ENCODE data around the gene PMIS2.

DNA sequence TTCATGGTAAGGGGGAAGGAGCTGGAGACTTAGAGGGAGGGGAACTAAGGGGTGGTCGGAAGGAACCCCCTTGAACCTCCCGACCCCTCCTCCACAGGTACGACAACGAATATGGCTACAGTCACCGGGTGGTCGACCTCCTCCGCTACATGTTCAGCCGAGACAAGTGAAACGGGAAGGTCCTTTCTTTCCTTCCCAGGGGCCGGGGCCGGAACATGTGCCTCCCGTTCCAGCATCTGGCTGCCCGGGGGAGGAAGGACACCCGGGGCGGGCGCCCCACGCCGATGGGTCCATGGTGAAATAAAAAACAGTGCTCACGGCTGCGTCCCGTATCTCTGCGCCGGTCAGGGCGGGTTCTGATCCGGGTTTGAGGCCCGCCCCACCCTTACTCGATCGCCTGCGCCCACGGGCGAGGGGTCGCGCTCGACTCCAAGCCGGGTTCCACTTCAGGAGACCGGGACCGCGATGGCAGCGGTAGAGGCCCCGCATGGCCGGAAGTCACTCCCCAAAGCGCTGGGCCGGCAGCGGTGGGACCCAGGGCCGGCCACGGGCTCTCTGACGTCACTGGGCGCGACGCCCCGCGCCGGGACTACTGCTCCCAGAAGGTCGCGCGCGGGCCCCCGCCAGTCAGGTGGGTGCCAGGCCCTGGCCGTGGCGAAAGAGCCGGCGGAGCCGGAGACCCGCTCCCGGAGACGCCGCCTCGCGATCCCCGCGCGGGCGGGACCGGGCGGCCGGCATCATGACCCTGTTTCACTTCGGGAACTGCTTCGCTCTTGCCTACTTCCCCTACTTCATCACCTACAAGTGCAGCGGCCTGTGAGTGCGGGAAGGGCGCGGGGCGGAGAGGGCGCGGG lies 40.7 kb upstream of the PMIS2 start, which contains the start of gene TMEM147:
- TF ChIP-seq EZH2 (IDR thresholded peaks at IDR 0.05; ENCODE audit: insufficient read depth, poor library complexity, severe bottlenecking) (no peak), EZH2phosphoT487 (IDR thresholded peaks at IDR 0.05; ENCODE audit: insufficient read depth, low read depth) (no peak)
